GM18909 (cell line): Measurements from ENCODE around the gene PTPRN.
"Not testable (repeated sequence)": the region's sequence is repeated elsewhere in the genome, so short reads cannot be mapped to it uniquely, and the experiment has no call there.

ENCODE experiments used
- ATAC-seq: cut with Tn5 transposase; IDR thresholded peaks from one replicate; pipeline ENCODE4 v1.9.1; 2021; ENCODE audit warnings: mild to moderate bottlenecking; ENCODE audit not compliant: unreplicated experiment, poor library complexity

PTPRN gene

GRCh38 chr2:219272356-219272755, 36.8 kb downstream of the PTPRN start:
- ATAC-seq = no peak

GRCh38 chr2:219271021-219271420, 38.2 kb downstream of the PTPRN start:
- ATAC-seq = no peak

- ATAC-seq = no peak
Observed at GRCh38 chr2:219270055-219270372, 39.2 kb downstream of the PTPRN start.

- ATAC-seq = no peak
Observed at GRCh38 chr2:219269362-219270054, 39.7 kb downstream of the PTPRN start.

- no peak for ATAC-seq
Observed at GRCh38 chr2:219268294-219268693, 40.9 kb downstream of the PTPRN start.

GRCh38 chr2:219266886-219267285, 42.3 kb downstream of the PTPRN start:
- no peak for ATAC-seq

GRCh38 chr2:219266232-219266631, 43.0 kb downstream of the PTPRN start:
- no peak for ATAC-seq

GRCh38 chr2:219261024-219261855, 48.0 kb downstream of the PTPRN start:
- no peak for ATAC-seq

GRCh38 chr2:219258942-219259341, 50.3 kb downstream of the PTPRN start:
- ATAC-seq = not testable (repeated sequence)

GRCh38 chr2:219254590-219255201, 54.5 kb downstream of the PTPRN start:
- ATAC-seq = peak; percentile 27

GRCh38 chr2:219253753-219254589, 55.2 kb downstream of the PTPRN start, which contains the start of gene TUBA4A:
TSS of gene TUBA4A (minus strand) at chr2:219253918. CDS start at chr2:219253858, 60 bp downstream.
- peak; percentile 52 for ATAC-seq

GRCh38 chr2:219252900-219253752, 56.1 kb downstream of the PTPRN start, which contains the start of gene TUBA4B:
TSS of gene TUBA4B (plus strand) at chr2:219253243. CDS start at chr2:219253408, 165 bp downstream.
- ATAC-seq = peak; percentile 9

- ATAC-seq = no peak
Observed at GRCh38 chr2:219252570-219252899, 56.7 kb downstream of the PTPRN start.

GRCh38 chr2:219252084-219252483, 57.1 kb downstream of the PTPRN start:
- no peak for ATAC-seq

- ATAC-seq = no peak
Observed at GRCh38 chr2:219251656-219252055, 57.5 kb downstream of the PTPRN start.

GRCh38 chr2:219250049-219250781, 59.0 kb downstream of the PTPRN start:
- no peak for ATAC-seq

GRCh38 chr2:219249203-219249980, 59.8 kb downstream of the PTPRN start:
- ATAC-seq = peak; percentile 48

- ATAC-seq = no peak
Observed at GRCh38 chr2:219248845-219249202, 60.4 kb downstream of the PTPRN start.
